T-helper 1 cell (primary cell): ENCODE measurements around the gene CIAO2A.
"Not testable (repeated sequence)": the region's sequence is repeated elsewhere in the genome, so short reads cannot be mapped to it uniquely, and the experiment has no call there.

ENCODE experiments used
- DNase-seq, 5 donors: peaks; one replicate each; pipeline ENCODE4 v3.0.0-alpha.2; 2012 to 2020

CIAO2A gene

DNA sequence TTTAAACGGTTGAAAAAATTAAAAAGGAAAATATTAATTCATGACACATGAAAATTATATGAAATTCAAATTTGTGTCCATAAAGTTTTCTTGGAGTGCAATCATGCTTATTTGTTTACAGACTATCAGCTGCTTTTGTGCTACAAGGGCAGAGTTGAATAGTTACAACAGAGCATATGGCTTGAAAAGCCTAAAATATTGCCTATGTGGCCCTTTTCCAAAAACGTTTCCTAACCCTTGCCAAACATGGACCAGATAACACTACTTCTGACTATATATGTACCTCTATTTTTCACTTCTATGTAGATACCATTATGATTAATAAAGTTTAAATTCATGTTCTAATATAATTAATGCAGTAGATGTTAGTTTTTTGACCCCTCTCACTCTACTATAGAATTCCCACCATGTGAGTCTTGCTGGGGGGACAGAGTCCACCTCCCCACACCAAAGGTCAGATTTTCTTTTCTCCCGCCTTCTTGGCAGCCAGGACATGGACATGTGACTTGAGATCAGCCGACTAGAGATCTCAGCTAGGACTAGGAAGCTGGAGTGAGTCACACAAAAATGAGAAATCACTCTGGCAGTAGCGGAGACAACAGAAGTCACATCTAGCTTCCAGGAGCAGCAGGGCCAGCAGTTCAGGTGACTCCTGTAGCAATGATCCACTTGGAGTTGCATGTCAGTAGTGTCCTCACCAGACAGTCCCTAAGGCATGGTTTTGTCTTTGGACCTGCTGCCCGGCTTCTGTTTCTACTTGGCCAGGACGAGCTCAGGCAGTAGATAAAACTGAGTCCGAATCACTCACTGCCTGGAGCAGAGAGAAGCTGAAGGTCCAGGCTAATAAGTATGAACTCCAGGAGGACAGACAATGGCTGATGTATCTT, 22.4 kb downstream of the CIAO2A start:
- no peak for DNase-seq

DNA sequence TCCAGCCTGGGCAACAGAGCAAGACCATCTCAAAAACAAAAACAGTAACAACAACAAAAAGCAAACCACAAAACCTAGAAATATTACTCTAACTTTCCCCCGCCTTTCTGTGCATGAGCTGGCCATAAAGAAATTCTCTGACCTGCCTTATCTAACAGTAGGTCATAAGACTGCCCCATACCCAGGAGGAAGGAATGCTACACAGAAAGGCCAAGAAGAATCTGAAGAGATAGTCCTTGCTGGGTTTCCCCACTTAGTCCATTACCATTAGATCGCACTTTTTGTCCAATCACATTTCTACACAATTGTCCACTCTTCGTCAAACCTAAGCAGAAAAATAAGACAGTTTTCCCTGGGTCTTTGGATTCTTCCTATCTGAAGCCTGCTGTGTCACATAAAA, 23.5 kb downstream of the CIAO2A start:
- DNase-seq, result no peak

DNA sequence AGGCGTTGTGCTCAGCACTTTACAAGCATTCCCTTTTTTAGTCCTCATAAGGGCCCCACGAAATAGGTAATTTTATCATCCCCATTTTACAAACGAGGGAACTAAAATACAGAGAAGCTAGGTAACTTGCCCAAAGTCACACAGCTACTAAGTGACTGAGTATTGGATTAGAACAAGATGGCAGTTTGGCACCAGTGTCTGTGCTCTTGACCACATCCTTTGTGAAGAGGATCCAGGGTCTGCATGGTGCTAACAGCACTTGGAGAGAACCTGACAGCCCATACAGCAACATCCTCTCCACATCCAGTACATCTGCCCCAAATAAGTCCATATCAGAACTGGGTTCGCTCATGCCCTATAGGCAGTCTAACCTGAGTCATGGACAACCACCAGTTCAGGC, 25.5 kb downstream of the CIAO2A start:
- peak in 1 of 5 donors; percentile 35 for DNase-seq

DNA sequence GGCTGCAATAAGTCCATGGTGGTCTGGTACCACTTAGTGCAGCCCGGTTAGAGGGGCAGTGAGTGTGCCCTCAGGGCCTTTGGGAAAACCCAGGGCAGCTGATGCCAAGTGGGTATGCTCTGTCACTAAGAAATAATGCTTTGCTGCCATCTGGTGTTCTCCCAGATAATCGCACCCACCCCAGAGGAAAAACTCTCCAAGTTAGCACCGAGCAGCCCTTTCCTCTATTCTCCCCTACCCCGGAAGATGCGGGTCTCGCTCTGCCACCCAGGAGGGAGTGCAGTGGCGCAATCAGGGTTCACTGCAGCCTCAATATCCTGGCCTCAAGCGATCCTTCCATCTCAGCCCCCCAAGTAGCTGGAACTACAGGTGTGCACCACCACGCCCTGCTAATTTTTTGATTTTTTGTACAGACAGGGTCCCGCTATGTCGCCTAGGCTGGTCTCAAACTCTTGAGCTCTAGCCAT, 26.0 kb downstream of the CIAO2A start:
- peak; percentile 17 to 60 (median 54) for DNase-seq

DNA sequence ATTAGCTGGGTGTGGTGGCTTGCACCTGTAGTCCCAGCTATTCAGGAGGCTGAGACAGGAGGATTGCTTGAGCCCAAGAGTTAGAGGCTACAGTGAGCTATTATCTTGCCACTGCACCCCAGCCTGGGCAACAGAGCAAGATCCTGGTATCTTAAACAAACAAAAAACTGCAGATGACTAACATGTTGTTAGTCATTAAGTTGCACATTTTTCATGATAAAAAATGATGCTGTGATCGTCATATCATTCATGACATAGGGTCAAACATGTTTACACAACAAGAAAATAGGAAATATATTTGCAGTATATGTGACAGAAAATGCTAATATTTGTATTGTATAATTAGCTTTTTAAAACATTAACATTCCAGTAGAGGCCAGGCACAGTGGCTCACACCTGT, 27.2 kb downstream of the CIAO2A start:
- no peak for DNase-seq

DNA sequence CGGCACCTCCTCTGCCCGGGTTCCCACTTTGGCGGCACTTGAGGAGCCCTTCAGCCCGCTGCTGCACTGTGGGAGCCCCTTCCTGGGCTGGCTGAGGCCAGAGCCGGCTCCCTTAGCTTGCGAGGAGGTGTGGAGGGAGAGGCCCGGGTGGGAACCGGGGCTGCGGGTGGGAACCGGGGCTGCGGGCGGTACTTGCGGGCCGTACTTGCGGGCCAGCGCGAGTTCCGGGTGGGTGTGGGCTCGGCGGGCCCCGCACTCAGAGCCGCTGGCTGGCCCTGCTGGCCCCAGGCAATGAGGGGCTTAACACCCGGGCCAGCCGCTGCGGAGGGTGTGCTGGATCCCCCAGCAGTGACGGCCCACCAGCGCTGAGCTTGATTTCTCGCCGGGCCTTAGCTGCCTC, 32.9 kb downstream of the CIAO2A start:
- DNase-seq, result no peak

DNA sequence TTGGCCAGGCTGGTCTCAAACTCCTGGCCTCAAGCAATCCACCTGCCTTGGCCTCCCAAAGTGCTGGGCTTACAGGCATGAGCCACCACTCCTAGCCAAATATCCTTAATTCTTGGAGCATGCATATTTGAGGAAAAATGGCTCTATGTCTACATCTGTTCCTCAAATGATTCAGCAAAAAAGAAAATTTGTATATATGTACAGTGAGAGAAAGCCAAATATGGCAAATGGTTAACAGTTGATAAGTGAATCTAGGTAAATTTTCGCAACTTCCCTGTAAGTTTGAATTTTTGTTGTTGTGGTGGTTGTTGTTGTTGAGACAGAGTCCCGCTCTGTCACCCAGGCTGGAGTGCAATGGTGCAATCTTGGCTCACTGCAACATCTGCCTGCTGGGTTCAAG, 34.5 kb downstream of the CIAO2A start:
- not testable (repeated sequence) for DNase-seq

DNA sequence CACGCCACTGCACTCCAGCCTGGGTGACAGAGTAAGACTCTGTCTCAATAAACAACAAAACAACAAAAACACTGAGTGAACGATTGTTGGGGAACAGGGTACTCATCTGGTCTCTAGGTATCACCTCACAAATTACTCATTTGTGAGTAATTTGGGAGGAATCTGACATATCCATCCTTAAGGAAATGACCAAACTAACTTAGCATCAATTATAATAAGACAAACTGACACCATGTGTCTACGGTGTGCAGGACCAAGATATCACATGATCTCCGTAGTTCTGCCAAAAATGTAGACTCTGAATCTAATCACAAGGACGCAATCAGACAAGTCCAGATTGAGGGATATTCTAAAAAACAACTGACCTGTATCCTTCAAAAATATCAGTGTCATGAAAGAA, 35.4 kb downstream of the CIAO2A start:
- no peak for DNase-seq

DNA sequence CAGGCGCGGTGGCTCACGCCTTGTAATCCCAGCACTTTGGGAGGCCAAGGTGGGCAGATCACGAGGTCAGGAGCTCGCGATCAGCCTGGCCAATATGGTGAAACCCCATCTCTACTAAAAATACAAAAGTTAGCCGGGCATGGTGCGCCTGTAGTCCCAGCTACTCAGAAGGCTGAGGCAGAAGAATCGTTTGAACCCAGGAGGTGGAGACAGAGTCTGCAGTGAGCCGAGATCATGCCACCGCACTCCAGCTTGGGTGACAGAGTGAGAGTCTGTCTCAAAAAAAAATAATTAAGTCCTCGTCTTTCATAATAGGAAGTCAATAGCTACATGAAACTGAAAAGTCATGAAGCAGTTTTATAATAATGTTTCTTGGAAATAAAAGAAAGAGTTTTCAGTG, 40.0 kb downstream of the CIAO2A start:
- not testable (repeated sequence) for DNase-seq

DNA sequence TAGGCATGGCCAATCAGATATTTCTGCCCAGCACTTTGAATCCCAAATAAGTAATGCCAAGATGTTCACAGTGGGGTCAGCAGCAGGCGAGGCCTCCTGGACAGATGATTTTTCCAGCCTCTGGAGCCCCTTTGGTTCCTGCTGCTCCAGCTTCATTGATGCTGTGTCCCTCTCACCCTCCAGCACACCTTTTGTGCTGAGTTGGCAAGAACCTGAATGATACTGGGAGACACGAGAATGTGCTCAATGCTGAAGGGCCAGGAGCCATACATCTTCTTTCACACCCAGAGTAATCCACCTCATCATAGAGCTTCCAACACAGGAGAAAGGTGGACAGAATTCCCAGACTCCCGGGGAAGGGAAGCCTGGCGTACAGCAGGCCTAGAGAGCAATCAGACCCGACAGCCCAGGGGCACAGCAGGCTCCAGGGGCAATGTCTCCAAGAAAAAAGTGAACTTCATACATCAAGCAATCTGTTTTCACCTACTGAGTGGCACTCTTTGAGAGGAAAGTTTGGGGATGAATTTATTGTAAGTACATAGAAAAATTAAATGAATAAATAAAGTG, 40.6 kb downstream of the CIAO2A start:
- no peak for DNase-seq

DNA sequence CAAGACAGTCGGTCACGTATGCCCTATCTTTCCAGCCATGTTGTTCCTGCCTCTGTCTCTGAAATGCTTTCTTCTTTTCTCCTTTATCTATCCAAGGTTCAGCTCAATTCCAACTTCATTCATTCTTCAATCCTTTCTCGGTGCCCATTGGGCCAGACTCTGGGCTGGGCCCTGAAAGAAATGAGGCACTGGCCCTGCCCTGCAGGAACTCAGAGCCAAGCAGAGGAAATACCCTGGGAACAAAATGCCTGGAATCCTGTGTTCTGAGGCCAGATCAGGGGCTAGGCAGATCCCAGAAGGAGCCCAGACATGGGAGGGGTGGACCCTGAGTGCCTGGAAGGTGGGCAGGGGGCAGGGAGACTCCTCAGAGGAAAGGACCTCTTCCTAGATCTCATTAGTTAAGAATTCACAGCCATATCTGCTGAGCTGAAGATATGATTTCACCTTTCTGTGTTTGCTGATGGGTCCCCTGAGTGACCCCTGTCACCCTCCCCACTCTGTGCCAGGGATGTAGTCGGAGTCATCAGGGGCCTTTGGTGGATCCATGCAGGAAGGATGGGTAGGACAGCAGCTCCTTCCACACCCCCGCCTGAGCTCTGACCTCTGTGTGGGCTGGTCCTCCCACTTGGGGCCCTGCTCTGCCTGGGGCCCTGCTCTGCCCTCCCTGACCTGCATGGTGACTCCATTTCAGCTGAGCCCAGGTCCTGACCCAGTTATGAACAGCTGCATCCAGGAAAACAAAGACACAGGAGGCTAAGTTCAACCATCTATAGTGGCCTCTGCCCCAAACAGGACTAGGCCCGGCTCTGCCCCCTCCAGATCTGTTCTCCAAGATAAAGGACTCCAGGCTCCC, 42.0 kb downstream of the CIAO2A start:
- DNase-seq, result no peak

DNA sequence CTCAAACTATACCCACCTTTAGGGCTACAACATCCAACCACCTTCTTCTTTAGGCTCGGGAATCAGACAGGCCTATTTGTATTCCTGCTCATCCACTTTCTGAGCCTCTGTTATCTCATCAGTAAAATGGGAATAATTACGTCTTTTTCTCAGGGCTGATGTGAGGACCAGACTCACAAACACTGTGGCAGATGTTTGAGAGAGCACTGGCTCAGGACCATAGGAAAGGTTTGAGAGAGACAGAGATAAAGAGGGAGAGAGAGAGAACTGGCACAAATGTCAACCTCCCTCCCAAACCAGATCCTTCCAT, 42.6 kb downstream of the CIAO2A start:
- DNase-seq, result no peak

DNA sequence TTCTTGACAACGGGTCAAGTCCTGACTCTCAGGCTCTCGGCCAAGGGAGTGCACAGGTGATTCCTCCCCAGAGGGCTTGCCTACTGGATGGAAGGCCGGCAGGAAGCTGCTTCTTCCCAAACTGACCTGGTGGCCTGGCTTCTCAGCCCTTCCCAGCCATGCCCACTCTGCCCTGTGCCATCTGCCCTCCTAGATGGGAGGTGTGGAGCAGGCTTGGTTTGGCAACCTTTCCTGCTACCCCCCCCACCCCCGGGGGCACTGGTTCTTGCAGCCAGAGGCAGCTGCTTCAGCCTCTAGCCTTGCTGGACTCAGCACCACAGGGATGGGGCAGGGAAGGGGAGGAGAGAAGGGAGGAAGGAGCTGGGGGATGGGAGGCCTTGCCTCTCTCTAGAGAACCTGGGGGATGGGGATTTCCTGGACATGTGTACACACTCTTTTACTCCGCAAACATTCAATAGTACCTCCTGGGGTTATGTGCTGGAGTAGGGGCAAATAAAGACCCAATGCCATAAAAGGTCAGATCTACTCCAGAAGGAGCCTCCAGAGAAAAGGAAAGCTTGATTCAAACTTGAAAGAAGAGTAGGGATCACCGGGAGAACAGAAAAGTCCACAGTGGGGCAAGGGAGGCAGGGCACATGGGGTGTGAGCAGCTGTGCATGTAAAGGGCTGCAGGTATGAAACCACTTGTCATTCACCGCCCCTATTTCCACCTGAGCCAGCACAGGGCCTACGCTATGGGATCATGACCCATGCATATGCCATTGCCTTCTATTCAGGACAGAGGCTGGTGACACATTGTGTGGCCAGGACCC, 43.2 kb downstream of the CIAO2A start:
- DNase-seq, result no peak

DNA sequence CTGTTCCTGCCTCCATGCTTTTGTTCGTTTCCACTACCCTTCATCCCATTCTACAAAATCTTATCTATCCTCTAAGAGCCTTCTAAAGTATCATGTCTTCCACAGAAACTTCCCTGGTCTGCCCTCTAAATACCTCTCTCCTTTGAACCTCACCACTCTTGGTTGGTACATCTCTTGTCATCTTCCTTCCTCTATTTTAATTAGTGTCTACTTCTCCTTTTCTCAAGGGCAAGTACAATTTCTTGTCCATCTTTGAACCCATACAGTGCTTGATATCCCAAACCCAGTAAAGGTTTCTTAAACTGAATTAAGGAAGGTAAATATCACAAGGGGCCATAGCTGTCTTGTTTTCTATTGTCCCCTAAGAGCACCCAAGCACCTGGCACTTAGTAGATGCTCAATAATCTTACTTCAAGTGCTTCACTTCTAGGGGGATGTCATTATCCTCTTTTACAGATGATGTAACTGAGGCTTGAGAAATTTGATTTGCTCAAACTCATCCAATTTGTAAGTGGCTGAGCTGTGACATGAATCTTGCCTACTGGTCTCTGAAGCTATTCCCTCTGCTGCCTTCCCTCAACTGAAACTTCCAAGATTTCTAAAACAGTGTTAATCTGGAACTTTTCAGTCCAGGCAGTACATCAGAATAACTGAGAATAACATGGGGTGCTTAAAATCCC, 44.7 kb downstream of the CIAO2A start:
- DNase-seq, result no peak

DNA sequence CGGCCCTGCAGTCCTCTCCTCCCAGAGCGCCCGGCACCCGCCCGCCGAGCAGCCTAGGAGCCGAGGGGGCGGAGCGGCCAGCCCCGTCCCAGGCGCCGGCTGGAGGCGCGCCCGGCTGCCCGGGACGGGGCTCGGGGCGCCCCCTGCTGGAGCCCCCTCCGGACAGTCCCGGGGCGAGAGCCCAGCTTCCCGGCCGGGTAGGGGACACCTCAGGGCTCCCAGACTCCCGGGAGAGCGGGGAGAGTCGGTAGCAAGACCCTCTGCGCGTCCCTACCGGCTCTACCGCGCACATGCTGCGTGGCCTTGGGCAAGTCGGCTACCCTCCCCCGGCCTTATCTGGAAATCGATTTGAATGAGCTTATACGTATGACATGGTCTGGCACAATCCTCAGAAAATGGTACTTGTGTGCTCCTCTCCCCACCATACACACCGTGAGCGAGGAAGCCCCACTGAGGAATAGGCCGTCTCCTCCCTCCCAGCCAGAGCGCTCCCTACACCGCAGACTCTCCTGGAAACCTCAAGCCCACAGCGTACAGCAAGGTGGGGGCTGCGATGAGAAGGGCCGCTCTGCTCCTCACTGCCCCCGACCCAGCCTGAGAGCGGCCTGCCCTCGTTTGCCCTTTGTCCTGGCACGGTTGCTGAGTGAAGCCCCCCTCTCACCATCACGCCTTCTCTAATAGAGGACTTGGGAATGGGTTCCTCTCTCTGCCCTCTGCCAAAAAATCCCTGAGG, 47.1 kb downstream of the CIAO2A start, which contains the start of gene DAPK2:
Gene DAPK2, minus strand, starts transcription at position 65 of the 733 bp plus-strand sequence. CDS start 6,224 bp downstream, outside the sequence.
- peak; percentile 40 to 70 (median 48) for DNase-seq

DNA sequence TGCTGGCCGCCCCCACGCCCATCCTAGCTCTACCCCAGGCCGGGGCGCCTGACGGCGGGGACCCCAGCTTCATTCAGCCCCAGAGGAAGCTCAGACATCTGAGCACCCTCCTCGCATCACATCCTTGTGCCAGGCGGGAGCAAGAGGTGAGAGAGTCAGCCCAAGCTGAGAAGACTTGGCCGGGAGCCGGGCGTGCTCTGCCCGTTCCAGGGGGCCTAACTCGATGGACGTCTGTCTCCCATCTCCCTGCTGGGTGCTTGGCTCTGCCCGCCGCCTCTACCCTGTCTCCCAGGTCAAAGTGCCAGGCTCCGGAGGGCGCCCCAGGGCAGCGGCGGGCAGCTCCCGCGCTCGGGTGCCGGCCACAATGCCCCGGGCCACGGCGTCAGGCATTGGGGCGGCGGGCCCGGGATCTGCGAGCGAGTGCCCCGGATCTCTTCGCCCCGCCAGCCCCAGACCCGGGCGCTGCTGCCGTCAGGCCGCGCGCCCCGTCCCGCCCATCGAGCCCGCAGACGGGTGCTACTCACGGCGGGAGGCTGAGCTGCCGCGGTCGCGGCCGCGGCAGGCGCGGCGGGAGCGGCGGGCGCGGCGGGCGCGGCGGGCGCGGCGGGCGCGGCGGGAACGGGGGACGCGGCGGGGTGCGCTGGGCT, 47.7 kb downstream of the CIAO2A start:
- peak in 1 of 5 donors; percentile 3 for DNase-seq

DNA sequence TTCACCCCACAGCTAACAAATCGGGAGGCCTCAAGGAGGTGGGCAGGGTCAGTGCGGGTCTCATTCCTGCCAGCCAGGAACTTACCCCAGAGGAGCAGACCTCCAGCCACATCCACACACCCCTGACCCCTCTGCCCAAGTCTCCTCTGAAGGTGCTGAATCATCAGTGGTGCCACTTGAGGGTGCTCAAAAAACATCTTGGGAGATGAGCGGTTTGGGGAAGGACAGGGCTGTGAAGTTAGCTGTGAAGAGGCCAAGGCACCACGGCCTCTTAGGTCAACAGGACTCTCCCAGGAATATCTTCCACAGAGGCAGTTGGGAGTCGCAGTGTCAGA, 48.6 kb downstream of the CIAO2A start:
- no peak for DNase-seq

DNA sequence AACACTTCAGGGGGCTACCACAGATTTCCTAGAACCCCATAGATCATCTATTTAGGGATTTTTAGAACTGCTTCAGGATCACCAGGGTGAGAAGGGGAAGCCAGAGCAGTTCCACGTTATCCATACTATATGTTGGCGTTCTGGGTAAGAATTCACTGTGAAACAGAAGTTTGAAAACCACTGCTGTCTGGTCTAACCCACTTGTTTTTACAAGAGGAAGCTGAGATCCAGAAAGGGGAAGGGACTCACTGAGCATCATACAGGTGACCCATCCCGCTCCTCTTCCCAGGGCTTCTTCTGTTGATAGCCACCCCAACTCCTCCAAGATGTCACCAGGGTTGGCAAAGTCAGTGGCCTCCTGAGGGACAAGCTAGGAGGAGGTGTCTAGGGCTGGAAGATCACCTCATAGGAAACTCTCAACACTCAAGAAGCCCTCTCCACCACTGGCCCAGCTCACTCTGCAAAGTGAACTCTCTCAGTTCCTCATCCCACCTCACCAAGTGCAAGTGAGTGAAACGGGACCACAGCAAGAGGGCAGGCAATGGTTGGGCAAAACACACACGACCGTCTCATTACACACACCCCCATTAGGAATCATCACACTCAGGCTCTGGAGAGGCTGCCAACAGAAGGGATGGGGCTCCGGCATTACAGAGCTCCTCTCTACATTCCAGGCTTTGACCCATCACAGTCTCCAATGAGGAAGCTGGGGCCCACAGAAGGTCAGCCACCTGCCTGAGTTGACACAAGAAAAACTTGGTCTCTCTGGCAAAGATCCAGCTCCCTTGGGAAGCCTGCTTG, 49.1 kb downstream of the CIAO2A start:
- no peak for DNase-seq

DNA sequence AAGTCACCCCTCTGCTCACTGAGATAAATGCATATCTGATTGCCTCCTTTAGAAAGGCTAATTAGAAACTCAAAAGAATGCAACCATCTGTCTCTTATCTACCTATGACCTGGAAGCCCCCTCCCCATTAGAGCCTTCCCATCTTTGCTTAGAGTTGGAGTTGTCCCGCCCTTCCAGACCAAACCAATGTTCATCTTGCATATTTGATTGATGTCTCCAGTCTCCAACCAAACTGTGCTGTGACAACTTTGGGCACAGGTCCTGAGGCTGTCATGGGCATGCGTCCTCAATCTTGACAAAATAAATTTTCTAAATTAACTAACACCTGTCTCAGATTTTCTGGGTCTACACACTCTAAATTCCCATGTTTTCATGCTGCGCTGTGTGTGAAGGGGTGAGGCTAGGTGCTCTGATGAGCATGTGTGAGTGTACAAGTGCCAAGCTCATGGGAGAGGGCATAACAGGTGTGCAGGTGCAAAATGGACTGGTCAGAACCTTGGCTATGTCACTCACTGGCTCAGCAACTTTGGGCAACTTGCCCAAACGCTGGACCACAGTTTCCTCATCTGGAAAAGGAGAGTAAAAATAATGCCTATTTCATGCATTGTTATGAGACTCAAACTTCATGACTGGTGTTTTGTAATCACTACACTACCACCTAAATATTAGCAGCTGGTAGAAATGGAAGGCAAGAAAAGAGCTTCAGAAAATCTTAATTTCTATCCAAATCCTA, 54.6 kb downstream of the CIAO2A start:
- DNase-seq, result no peak
